ENCODE results near the gene ZDHHC22.

The ZDHHC22 gene

GRCh38 chr14:77102154-77102553 lies 39.4 kb downstream of the ZDHHC22 start:
- no peak for DNase-seq

- DNase-seq = no peak
Measured at GRCh38 chr14:77100961-77101360, 40.6 kb downstream of the ZDHHC22 start.

- DNase-seq = peak; percentile 58
Measured at GRCh38 chr14:77099425-77100167, 42.0 kb downstream of the ZDHHC22 start.

- DNase-seq = peak; percentile 15
Measured at GRCh38 chr14:77098529-77099353, 42.9 kb downstream of the ZDHHC22 start.

GRCh38 chr14:77097700-77098528 lies 43.7 kb downstream of the ZDHHC22 start, which contains the start of gene CIPC:
CIPC (plus strand) TSS chr14:77098258; CDS start chr14:77105709, 7,451 bp downstream.
- peak; percentile 97 for DNase-seq

- no peak for DNase-seq
Measured at GRCh38 chr14:77097006-77097699, 44.4 kb downstream of the ZDHHC22 start.

- peak; percentile 75 for DNase-seq
Measured at GRCh38 chr14:77094672-77095284, 46.8 kb downstream of the ZDHHC22 start.

- DNase-seq = peak; percentile 65
Measured at GRCh38 chr14:77092676-77093075, 48.9 kb downstream of the ZDHHC22 start.

- DNase-seq = no peak
Measured at GRCh38 chr14:77091518-77091917, 50.1 kb downstream of the ZDHHC22 start.

- no peak for DNase-seq
Measured at GRCh38 chr14:77088645-77089044, 52.9 kb downstream of the ZDHHC22 start.

GRCh38 chr14:77088219-77088618 lies 53.4 kb downstream of the ZDHHC22 start:
- DNase-seq = peak; percentile 27

- DNase-seq = no peak
Measured at GRCh38 chr14:77087631-77088030, 54.0 kb downstream of the ZDHHC22 start.

GRCh38 chr14:77086951-77087350 lies 54.6 kb downstream of the ZDHHC22 start:
- no peak for DNase-seq

- DNase-seq = peak; percentile 33
Measured at GRCh38 chr14:77086017-77086727, 55.4 kb downstream of the ZDHHC22 start.

GRCh38 chr14:77085538-77085937 lies 56.1 kb downstream of the ZDHHC22 start:
- DNase-seq = no peak

GRCh38 chr14:77084985-77085384 lies 56.6 kb downstream of the ZDHHC22 start:
- DNase-seq = no peak

- no peak for DNase-seq
Measured at GRCh38 chr14:77083082-77083481, 58.5 kb downstream of the ZDHHC22 start.

GRCh38 chr14:77082356-77082755 lies 59.2 kb downstream of the ZDHHC22 start:
- DNase-seq = no peak
